EH (cell line): Measurements from ENCODE around the gene TMEM18.

Experiments
- DNase-seq: peaks from one replicate; pipeline ENCODE4 v3.0.0-alpha.2; 2015; ENCODE audit warnings: low read depth

Gene TMEM18

DNA sequence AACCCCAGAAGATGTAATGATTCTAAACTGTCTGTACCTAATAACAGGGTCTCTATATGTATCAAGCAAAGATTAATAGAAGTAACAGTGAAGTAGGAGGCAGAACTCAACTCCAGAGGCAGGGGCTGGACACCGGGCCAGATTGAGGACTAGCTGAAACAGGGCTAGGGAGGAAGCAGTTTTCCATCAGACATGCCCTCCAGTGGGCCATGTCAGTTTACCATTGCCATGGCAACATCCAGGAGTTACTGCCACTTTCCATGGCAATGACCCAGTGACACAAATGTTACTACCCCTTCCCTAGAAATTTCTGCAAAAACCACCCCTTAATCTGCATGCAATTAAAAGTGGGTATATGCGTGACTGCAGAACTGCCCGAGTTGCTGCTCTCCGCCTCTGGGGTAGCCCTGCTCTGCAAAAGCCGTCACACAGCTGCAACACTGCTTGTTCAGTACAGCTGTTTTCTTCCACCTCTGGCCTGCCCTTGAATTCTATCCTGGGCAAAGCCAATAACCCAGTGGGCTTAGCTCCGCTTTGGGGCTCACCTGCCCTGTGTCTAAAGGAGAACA is 58.7 kb downstream of the TMEM18 start:
- no peak for DNase-seq

GRCh38 chr2:618005-618404 is 59.2 kb downstream of the TMEM18 start:
- no peak for DNase-seq
